ENCODE results near the gene SF3B6. TPM values are rescaled to one million over a fixed set of nuclear protein-coding genes. Genes with fewer than 3 reads are reported as not detected.

The SF3B6 gene
- total and polyA plus RNA-seq, 9 of the 15 experiments (the other 6 are each of a cell fraction or from before 2014, with no cell fraction given) = 146 to 591 (median 295) TPM

DNA sequence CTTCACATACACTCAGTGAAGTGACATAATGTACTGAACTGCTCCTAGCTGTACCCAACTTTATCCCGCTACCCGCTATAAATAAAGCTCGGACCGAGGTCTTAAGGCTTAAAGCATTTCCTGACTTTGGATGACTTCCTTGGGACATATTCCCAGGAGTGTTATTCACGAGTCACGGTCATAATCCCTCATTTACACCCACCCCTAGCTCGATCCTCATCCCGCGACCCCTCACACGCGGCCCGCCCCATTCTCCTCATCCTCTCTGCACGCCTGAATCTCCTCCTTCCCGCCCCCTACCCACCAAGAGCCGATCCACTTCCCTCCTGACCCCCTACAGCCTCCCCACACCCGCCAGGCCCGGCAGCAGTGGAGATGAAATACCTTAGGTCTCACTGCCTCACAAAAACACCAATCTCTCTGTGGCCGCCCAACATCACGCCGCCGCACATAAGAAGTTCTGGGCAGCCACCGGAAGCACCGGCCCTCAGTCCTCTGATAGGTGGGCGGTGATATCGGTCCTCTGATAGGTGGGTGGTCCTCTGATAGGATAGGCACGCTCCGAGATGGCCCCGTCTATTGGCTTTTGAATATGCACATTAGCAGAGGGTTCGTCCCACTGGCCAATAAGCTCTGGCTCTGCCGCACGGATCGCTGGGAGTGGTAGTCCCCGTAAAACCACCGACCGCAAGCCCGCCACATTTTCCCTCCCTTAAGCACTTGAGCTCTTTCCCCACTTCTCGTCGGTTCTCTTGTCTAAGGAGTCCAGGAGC lies 29.0 kb downstream of the SF3B6 start, which contains the start of gene WDCP (continued):
- no peak for TF ChIP-seq HEY1 (CRISPR knock-in tag; IDR thresholded peaks at IDR 0.05; ENCODE audit: borderline replicate concordance)
- TF ChIP-seq ZNF174 (CRISPR knock-in tag; IDR thresholded peaks at IDR 0.05) = no peak
- TF ChIP-seq HCFC1 (IDR thresholded peaks at IDR 0.05; ENCODE audit: low read depth, low read length) = peak; percentile 92
- peak; percentile 78 for TF ChIP-seq CXXC5 (CRISPR knock-in tag; IDR thresholded peaks at IDR 0.05)
- TF ChIP-seq, protein P1, sequence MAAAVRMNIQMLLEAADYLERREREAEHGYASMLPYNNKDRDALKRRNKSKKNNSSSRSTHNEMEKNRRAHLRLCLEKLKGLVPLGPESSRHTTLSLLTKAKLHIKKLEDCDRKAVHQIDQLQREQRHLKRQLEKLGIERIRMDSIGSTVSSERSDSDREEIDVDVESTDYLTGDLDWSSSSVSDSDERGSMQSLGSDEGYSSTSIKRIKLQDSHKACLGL (CRISPR knock-in tag; IDR thresholded peaks at IDR 0.05; ENCODE audit: borderline replicate concordance, poor library complexity, severe bottlenecking) = no peak
- TF ChIP-seq POLR2H (tag; IDR thresholded peaks at IDR 0.05; ENCODE audit: low read depth) = peak; percentile 90
- no peak for TF ChIP-seq HSF4 (CRISPR knock-in tag; IDR thresholded peaks at IDR 0.05; ENCODE audit: borderline replicate concordance)
- TF ChIP-seq, protein P2, sequence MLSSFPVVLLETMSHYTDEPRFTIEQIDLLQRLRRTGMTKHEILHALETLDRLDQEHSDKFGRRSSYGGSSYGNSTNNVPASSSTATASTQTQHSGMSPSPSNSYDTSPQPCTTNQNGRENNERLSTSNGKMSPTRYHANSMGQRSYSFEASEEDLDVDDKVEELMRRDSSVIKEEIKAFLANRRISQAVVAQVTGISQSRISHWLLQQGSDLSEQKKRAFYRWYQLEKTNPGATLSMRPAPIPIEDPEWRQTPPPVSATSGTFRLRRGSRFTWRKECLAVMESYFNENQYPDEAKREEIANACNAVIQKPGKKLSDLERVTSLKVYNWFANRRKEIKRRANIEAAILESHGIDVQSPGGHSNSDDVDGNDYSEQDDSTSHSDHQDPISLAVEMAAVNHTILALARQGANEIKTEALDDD (IDR thresholded peaks at IDR 0.05) = no peak
- TF ChIP-seq ZFX (CRISPR knock-in tag; IDR thresholded peaks at IDR 0.05) = peak; percentile 42
- TF ChIP-seq, protein P3, sequence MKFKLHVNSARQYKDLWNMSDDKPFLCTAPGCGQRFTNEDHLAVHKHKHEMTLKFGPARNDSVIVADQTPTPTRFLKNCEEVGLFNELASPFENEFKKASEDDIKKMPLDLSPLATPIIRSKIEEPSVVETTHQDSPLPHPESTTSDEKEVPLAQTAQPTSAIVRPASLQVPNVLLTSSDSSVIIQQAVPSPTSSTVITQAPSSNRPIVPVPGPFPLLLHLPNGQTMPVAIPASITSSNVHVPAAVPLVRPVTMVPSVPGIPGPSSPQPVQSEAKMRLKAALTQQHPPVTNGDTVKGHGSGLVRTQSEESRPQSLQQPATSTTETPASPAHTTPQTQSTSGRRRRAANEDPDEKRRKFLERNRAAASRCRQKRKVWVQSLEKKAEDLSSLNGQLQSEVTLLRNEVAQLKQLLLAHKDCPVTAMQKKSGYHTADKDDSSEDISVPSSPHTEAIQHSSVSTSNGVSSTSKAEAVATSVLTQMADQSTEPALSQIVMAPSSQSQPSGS (CRISPR knock-in tag; IDR thresholded peaks at IDR 0.05) = no peak
- no peak for TF ChIP-seq DACH1 (IDR thresholded peaks at IDR 0.05; ENCODE audit: partially characterized antibody)
- TF ChIP-seq ETV1 (tag; conservative IDR thresholded peaks at IDR 0.05; ENCODE audit: low read depth) = peak; percentile 62; the same call in 1 of the 2 replicates
- TF ChIP-seq DMBX1 (CRISPR knock-in tag; IDR thresholded peaks at IDR 0.05; ENCODE audit: borderline replicate concordance) = no peak
- TF ChIP-seq, protein P4, sequence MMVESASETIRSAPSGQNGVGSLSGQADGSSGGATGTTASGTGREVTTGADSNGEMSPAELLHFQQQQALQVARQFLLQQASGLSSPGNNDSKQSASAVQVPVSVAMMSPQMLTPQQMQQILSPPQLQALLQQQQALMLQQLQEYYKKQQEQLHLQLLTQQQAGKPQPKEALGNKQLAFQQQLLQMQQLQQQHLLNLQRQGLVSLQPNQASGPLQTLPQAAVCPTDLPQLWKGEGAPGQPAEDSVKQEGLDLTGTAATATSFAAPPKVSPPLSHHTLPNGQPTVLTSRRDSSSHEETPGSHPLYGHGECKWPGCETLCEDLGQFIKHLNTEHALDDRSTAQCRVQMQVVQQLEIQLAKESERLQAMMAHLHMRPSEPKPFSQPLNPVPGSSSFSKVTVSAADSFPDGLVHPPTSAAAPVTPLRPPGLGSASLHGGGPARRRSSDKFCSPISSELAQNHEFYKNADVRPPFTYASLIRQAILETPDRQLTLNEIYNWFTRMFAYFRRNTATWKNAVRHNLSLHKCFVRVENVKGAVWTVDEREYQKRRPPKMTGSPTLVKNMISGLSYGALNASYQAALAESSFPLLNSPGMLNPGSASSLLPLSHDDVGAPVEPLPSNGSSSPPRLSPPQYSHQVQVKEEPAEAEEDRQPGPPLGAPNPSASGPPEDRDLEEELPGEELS (CRISPR knock-in tag; IDR thresholded peaks at IDR 0.05; ENCODE audit: borderline replicate concordance) = no peak
- 0 out of 4 replicates have a peak, but pooled peaks of 1 of the 2 experiments have one; percentile 14 for TF ChIP-seq MAZ (CRISPR knock-in tag; conservative IDR thresholded peaks at IDR 0.05 in 1 of 2, IDR thresholded peaks at IDR 0.05 in 1 of 2)
- TF ChIP-seq PML (IDR thresholded peaks at IDR 0.05; ENCODE audit: low read length) = peak; percentile 62
- no peak for TF ChIP-seq ZNF384 (IDR thresholded peaks at IDR 0.05; ENCODE audit: low read depth, low read length)
- no peak for TF ChIP-seq KLF10 (CRISPR knock-in tag; IDR thresholded peaks at IDR 0.05)
- TF ChIP-seq PTTG1 (tag; IDR thresholded peaks at IDR 0.05; ENCODE audit: low read depth) = no peak
- no peak for TF ChIP-seq CBX1 (IDR thresholded peaks at IDR 0.05; ENCODE audit: low read depth)
- TF ChIP-seq HNRNPH1 (optimal IDR thresholded peaks at IDR 0.05; ENCODE audit: low read depth, low read length) = no peak

All from K562 (cell line).